Stimulated activated naive CD8-positive, alpha-beta T cell treated with anti-CD3 and anti-CD28 coated beads, Interleukin-15, amount 100 ng/mL, for 72 hours (primary cell): ENCODE data around the gene CCDC92.

ENCODE experiments used
- ATAC-seq: fragments of 150-1000 bp; cut with Tn5 transposase; 2 replicates; pipeline ENCODE4 v1.10.0; 2021; ENCODE audit warnings: mild to moderate bottlenecking, moderate library complexity
- DNase-seq, 2 donors: peaks; one replicate each; pipeline ENCODE4 v3.0.0; 2021 to 2022
- H3K27ac Mint-ChIP-seq, 2 donors: one replicate each; pipeline ENCODE4 v1.8.0; 2022; ENCODE audit warnings: mild to moderate bottlenecking in 2 of 2, mixed read lengths in 2 of 2, moderate library complexity in 2 of 2
- H3K27me3 Mint-ChIP-seq: one replicate; pipeline ENCODE4 v1.8.0; 2022; ENCODE audit warnings: mixed read lengths
- H3K4me1 Mint-ChIP-seq: one replicate; pipeline ENCODE4 v1.8.0; 2022; ENCODE audit warnings: mild to moderate bottlenecking, mixed read lengths
- H3K4me3 Mint-ChIP-seq, 2 donors: one replicate each; pipeline ENCODE4 v1.8.0; 2022; ENCODE audit warnings: mild to moderate bottlenecking in 2 of 2, mixed read lengths in 2 of 2, moderate library complexity in 1 of 2
- H3K9me3 Mint-ChIP-seq, 2 donors: one replicate each; pipeline ENCODE4 v1.8.0; 2022; ENCODE audit warnings: mixed read lengths in 2 of 2

CCDC92 gene

DNA sequence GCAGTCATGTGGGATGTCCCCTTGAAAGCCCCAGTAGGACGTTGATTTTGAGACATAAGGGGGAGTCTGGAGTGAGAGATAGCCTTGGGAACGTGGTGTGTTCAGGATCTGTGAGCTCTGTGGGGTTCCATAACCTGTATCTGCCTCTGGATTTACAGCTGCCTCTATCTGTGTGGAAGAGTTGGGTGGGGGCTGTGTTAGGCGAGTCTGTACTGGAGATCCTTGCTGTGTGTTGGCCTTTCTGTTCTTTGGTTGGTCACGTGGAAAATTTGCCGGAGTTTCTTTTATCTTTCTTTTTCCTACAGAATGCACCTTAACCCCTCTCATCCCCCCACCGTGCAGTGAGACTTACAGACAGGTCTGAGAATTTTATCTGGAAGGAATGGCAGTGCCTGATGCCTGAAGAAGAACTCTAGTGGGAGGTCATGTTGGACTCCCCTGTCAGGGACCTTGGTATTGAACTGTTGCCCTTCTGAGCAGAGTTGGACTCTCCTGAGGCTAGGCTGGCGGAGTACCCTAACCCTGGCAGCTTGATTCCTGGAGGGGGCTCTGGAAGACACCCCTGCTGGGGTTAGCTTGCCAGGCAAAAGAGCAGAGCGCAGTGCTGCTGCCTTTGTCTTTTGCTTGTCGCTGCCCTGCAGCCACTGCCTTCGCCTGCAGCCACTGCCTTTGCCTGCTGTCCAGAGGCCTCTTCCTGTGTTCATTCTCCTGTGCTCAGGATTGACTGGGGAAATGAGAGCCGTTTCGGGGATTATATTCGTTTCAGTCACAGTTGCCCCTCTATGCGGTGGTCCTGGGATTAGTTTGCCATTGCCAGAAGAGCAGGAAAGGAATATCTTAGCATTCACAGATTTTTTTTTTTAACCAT, 34.4 kb upstream of the CCDC92 start:
- no peak overlapping the region for H3K27ac Mint-ChIP-seq
- DNase-seq, result no peak
- peak; percentile 39 for ATAC-seq
- peak overlapping the region; percentile 58 to 67 for H3K4me3 Mint-ChIP-seq
- no peaks in the 10 kb centered on the region for H3K9me3 Mint-ChIP-seq
- H3K27me3 Mint-ChIP-seq, result no peaks in the 10 kb centered on the region
- peaks cover 34% of the 10 kb centered on the region for H3K4me1 Mint-ChIP-seq

GRCh38 chr12:124006085-124006845, 33.6 kb upstream of the CCDC92 start:
- Mint-ChIP-seq H3K9me3 (no peaks in the 10 kb centered on the region), H3K4me3 (peak overlapping the region; percentile 58 to 67), H3K27me3 (no peaks in the 10 kb centered on the region), H3K4me1 (peaks cover 34% of the 10 kb centered on the region), H3K27ac (peak overlapping the region; percentile 33 to 66)
- DNase-seq (peak in 1 of 2 donors; percentile 15), ATAC-seq (peak; percentile 74)

DNA sequence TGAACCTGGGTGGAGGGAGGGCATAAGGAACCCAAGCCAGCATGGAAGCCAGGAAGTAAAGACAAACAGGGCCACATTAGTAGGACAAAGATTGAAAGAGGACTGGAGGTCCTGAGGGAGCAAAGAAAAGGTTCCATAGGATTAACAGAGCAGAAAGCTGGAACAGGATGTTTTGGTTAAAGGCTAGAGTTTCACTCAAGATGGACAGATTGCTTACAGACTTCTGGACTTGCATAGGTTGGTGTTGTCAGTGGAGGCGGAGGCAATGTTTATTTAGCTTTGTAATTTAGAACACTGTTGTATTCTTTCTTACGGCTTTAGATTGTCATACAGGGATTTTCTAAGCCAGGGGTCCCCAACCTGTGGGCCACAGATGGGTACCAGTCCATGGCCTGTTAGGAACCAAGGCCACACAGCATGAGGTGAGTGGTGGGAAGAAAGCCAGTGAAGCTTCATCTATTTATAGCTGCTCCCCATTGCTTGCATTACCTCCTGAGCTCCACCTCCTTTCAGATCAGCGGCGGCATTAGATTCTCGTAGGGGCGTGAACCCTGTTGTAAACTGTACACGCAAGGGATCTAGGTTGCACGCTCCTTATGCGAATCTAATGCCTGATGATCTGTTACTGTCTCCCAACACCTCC, 31.7 kb upstream of the CCDC92 start:
- no peak for DNase-seq
- H3K4me3 Mint-ChIP-seq, result no peak overlapping the region
- ATAC-seq, result no peak
- H3K27ac Mint-ChIP-seq, result no peak overlapping the region
- peaks cover 34% of the 10 kb centered on the region for H3K4me1 Mint-ChIP-seq
- no peaks in the 10 kb centered on the region for H3K9me3 Mint-ChIP-seq
- H3K27me3 Mint-ChIP-seq, result no peaks in the 10 kb centered on the region

GRCh38 chr12:124002654-124003053, 30.0 kb upstream of the CCDC92 start:
- H3K27me3 Mint-ChIP-seq, result no peaks in the 10 kb centered on the region
- no peaks in the 10 kb centered on the region for H3K9me3 Mint-ChIP-seq
- no peak overlapping the region for H3K4me3 Mint-ChIP-seq
- DNase-seq (no peak), ATAC-seq (no peak)
- H3K4me1 Mint-ChIP-seq, result peaks cover 23% of the 10 kb centered on the region
- H3K27ac Mint-ChIP-seq, result no peak overlapping the region

DNA sequence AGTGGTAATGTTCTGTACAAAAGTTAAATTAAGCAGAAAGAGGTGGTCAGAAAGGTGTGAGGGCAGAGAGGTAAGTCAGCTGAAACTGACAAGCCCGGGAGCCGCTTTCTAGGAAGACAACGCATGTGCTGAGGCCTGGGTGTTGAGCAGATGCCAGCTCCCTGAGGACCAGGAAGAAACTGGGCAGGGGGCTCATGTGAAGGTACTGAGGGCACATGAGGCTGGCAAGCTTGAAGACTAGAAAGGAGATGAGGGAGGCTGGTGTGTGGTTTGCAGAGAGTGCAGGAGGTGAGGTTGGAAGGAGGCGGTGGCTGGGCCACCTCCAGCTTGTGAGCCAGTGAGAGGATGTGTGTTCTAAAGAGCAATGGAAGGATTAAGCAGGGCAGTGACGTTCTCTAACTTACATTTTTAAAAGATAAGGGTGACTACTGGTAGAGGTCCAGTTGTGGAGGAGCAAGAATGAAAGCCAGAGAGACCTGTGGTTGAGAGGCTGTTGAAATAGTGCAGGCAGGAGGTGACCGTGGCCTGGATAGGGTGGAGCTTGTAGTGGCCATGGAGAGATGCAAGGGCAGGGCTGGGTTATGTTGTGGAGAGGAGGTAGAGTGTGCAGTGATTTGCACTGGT, 29.5 kb upstream of the CCDC92 start:
- DNase-seq (no peak), ATAC-seq (no peak)
- Mint-ChIP-seq H3K4me3 (no peak overlapping the region), H3K27me3 (no peaks in the 10 kb centered on the region), H3K27ac (no peak overlapping the region), H3K9me3 (no peaks in the 10 kb centered on the region), H3K4me1 (peaks cover 18% of the 10 kb centered on the region)

DNA sequence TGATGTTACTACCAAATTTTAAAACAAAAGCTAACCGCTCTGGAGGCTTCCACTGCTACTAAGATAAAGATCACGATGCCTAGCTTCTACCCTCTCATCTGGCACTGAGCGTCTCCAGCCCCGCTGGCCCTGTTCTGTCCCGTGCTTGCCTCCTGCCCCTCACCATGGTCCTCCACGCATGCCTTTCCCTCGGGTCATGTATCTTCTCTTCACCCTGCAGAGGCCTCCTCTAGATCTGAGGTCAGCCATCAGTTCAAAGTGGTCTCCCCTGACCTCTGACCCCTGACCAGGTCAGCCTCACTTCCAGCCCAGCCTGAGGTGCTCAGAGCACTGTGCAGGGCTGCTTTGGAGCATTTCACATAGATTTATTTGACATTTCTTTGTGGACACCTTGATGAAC, 28.7 kb upstream of the CCDC92 start:
- Mint-ChIP-seq H3K27ac (no peak overlapping the region), H3K9me3 (no peaks in the 10 kb centered on the region), H3K4me1 (peaks cover 13% of the 10 kb centered on the region), H3K27me3 (no peaks in the 10 kb centered on the region), H3K4me3 (no peak overlapping the region)
- ATAC-seq (no peak), DNase-seq (no peak)

DNA sequence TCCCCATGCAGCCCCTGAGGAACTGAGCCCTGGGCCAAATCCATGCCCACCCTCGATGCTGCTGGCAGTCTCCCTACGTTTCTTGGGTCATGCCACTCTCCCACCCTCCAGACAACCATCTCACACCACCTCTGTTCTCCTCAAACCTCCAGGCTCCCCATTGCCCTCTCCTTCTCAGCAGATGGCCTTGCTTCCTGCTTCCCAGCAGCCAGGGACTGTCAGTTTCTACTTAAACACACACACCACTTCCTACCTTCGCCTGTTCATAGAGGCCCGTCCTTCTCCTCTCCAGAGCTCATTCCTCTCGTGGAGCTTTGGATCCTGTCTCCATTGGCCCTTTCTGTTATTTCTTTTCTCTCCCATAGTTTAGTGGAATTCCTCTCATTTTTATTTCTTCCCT, 27.5 kb upstream of the CCDC92 start:
- no peak for DNase-seq
- no peak for ATAC-seq
- Mint-ChIP-seq H3K4me1 (peaks cover 14% of the 10 kb centered on the region), H3K27me3 (no peaks in the 10 kb centered on the region), H3K27ac (no peak overlapping the region), H3K9me3 (no peaks in the 10 kb centered on the region), H3K4me3 (no peak overlapping the region)

- no peak for ATAC-seq
- peaks cover 22% of the 10 kb centered on the region for H3K4me1 Mint-ChIP-seq
- H3K4me3 Mint-ChIP-seq, result no peak overlapping the region
- no peaks in the 10 kb centered on the region for H3K9me3 Mint-ChIP-seq
- no peak for DNase-seq
- H3K27me3 Mint-ChIP-seq, result no peaks in the 10 kb centered on the region
- no peak overlapping the region for H3K27ac Mint-ChIP-seq
Observed at GRCh38 chr12:123998991-123999359, 26.3 kb upstream of the CCDC92 start.

DNA sequence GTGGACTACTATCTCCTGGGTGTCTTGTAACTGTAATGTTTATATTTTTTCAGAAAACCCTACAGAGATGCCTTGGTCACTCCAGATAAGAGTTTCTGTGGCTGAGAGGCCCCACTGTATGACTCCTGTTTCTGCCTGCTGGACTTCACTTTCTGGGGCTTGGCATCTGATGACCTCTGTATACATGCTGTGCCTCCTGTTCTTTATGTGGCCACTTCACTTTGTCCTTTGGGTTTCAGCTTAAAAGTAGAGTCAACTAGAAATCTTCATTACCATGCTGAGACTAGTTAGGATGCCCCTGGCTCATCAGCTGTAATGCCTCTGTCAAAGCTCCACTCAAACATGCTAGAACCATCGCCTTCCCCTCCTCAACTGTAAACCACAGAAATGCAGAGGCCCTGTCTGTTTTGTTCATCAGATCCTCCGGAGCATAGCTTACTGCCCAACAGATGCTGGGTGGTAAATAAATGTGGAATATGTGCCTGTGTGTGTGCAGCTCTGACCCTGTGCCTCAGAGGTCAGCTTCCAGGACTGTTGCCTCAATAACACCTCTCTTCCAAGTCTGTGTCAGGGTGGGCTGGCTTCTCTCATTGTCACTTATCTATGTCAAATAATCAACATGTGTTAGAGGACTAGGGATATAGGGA, 25.8 kb upstream of the CCDC92 start:
- H3K4me3 Mint-ChIP-seq, result no peak overlapping the region
- DNase-seq (no peak), ATAC-seq (no peak)
- H3K4me1 Mint-ChIP-seq, result peaks cover 22% of the 10 kb centered on the region
- no peaks in the 10 kb centered on the region for H3K27me3 Mint-ChIP-seq
- peak overlapping the region in 1 of 2 donors; percentile 19 for H3K27ac Mint-ChIP-seq
- H3K9me3 Mint-ChIP-seq, result no peaks in the 10 kb centered on the region

DNA sequence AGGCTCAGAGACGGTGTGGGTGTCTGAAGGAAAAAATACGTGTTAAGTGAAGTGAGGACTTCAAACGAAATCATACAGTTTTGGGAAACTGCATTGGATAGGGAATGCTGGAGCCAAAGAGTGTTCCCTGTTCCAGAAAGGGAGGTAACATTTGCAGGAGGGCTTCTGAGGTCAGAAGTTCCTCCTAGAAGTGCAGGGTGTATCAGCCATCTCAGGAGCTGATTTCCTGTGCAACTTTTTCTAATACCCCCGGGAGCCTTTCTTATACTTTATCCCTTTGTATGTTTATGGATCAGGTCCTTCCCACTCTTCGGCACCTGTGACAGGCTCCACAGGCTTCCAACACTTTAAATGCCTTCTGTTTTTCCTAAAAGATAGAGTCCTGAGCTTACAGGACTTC, 25.3 kb upstream of the CCDC92 start:
- H3K4me1 Mint-ChIP-seq, result peaks cover 22% of the 10 kb centered on the region
- no peaks in the 10 kb centered on the region for H3K9me3 Mint-ChIP-seq
- no peak overlapping the region for H3K4me3 Mint-ChIP-seq
- DNase-seq (no peak), ATAC-seq (no peak)
- no peak overlapping the region for H3K27ac Mint-ChIP-seq
- no peaks in the 10 kb centered on the region for H3K27me3 Mint-ChIP-seq

DNA sequence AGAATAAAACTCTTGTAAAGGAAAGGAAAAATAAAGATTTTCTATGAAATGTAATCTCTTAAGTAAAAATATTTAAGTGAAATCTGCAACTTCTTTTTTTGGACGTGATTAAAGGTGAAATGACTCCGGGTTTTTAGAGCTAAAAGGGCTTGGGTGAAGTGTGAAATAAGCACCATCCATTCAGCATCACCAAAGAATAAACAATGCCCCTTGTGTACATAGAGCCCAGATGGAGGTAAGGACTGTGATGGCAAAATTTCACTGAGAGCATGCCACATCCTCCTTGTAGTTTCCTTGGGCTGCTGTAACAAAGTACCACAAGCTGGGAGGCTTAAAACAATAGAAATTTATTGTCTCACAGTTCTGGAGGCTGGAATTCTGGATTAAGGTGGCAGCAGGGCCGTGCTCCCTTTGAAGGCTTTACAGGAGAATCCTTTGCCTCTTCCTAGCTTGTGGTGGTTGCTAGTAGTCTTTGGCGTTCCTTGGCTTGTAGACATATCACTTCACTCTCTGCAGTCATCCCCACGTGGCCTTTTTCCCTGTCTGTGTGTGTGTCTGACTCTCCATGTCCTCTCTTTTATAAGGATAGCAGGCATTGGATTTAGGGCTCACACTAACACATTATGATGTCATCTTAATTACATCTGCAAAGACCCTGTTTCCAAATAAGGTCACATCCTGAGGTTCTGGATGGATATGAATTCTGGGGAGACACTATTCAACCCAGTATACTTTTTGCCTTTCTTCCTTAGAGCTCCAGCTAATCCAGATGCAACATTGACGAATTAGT, 24.6 kb upstream of the CCDC92 start:
- H3K4me3 Mint-ChIP-seq, result no peak overlapping the region
- no peaks in the 10 kb centered on the region for H3K27me3 Mint-ChIP-seq
- H3K4me1 Mint-ChIP-seq, result peaks cover 22% of the 10 kb centered on the region
- H3K27ac Mint-ChIP-seq, result no peak overlapping the region
- H3K9me3 Mint-ChIP-seq, result no peaks in the 10 kb centered on the region
- no peak for DNase-seq
- no peak for ATAC-seq

- no peak for ATAC-seq
- Mint-ChIP-seq H3K9me3 (no peaks in the 10 kb centered on the region), H3K4me1 (peaks cover 22% of the 10 kb centered on the region), H3K27me3 (no peaks in the 10 kb centered on the region), H3K27ac (peak overlapping the region in 1 of 2 donors; percentile 16), H3K4me3 (no peak overlapping the region)
- no peak for DNase-seq
Observed at GRCh38 chr12:123996581-123996980, 23.9 kb upstream of the CCDC92 start.

DNA sequence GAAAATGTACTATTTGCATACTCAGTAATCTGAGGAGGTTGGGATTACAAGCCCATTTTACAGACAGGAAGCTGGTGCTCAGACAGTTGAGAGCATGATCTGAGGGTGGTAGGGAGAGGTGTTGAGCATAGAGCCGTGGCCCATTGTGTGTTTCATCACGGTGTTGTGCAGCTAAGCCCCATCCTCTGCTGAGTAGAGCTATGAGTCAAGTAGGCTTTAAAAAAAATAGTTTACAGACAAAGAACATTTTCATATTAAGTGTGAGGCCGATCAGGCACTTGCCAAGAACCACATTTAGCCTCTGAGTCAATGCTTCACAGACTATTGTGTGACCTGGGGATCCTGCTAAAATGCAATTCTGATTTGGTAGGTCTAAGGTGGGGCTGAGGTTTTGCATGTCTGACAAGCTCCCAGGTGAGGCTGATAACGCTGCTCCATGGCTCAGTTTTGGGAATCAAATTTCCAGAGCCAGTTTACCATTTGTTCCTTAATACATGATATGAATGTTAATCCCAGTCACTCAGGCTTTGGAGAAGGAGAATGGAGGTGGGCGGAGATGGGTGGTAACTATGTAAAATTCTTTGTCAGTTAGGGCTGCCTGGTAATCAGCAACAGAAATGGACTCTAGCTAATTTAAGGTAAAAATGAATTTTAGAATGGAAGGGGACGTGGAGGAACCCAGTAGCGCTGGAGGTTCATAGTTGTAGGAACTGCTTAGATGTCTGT, 22.6 kb upstream of the CCDC92 start:
- no peak overlapping the region for H3K27ac Mint-ChIP-seq
- no peak overlapping the region for H3K4me3 Mint-ChIP-seq
- H3K9me3 Mint-ChIP-seq, result no peaks in the 10 kb centered on the region
- DNase-seq (no peak), ATAC-seq (peak; percentile 71)
- H3K4me1 Mint-ChIP-seq, result peaks cover 34% of the 10 kb centered on the region
- H3K27me3 Mint-ChIP-seq, result no peaks in the 10 kb centered on the region
